IPS-NIHi11 (cell line): ENCODE results near the gene FUCA1.
"Not testable (repeated sequence)": the region's sequence is repeated elsewhere in the genome, so short reads cannot be mapped to it uniquely, and the experiment has no call there.

Source experiments
- DNase-seq: peaks from one replicate; pipeline ENCODE4 v3.0.0; 2012; ENCODE audit warnings: mixed read lengths, low spot score

The FUCA1 gene

GRCh38 chr1:23867895-23868556 lies at the start of gene FUCA1:
Gene FUCA1 (minus strand): TSS chr1:23868290. CDS start chr1:23868286, 4 bp downstream.
- DNase-seq = peak; percentile 100

GRCh38 chr1:23916209-23917131 lies 48.4 kb upstream of the FUCA1 start:
- peak; percentile 77 for DNase-seq

- DNase-seq = no peak
Observed at GRCh38 chr1:23915466-23915865, 47.4 kb upstream of the FUCA1 start.

GRCh38 chr1:23914921-23915320 lies 46.8 kb upstream of the FUCA1 start:
- no peak for DNase-seq

GRCh38 chr1:23913212-23913880 lies 45.3 kb upstream of the FUCA1 start, which contains the start of gene CNR2:
Gene CNR2 (minus strand): TSS chr1:23913362. CDS start chr1:23875617, 37,745 bp downstream.
- DNase-seq = no peak

- no peak for DNase-seq
Observed at GRCh38 chr1:23911921-23912320, 43.8 kb upstream of the FUCA1 start.

- DNase-seq = no peak
Observed at GRCh38 chr1:23910553-23911246, 42.6 kb upstream of the FUCA1 start.

GRCh38 chr1:23910144-23910543 lies 42.1 kb upstream of the FUCA1 start:
- DNase-seq = no peak

GRCh38 chr1:23909412-23909811 lies 41.3 kb upstream of the FUCA1 start:
- DNase-seq = no peak

GRCh38 chr1:23908453-23909341 lies 40.6 kb upstream of the FUCA1 start:
- DNase-seq = no peak

GRCh38 chr1:23906731-23907130 lies 38.6 kb upstream of the FUCA1 start:
- no peak for DNase-seq

- DNase-seq = no peak
Observed at GRCh38 chr1:23905461-23906025, 37.5 kb upstream of the FUCA1 start.

- DNase-seq = no peak
Observed at GRCh38 chr1:23904748-23905357, 36.8 kb upstream of the FUCA1 start.

- DNase-seq = no peak
Observed at GRCh38 chr1:23903754-23904153, 35.7 kb upstream of the FUCA1 start.

- DNase-seq = peak; percentile 55
Observed at GRCh38 chr1:23902321-23903278, 34.5 kb upstream of the FUCA1 start.

GRCh38 chr1:23900017-23900416 lies 31.9 kb upstream of the FUCA1 start:
- not testable (repeated sequence) for DNase-seq

- DNase-seq = no peak
Observed at GRCh38 chr1:23899070-23899469, 31.0 kb upstream of the FUCA1 start.

- DNase-seq = no peak
Observed at GRCh38 chr1:23897083-23897482, 29.0 kb upstream of the FUCA1 start.

GRCh38 chr1:23896491-23896890 lies 28.4 kb upstream of the FUCA1 start:
- DNase-seq = no peak
